ENCODE data around the gene ROR1.

Gene ROR1

GRCh38 chr1:64147759-64148158 lies 373.9 kb downstream of the ROR1 start:
- no peak for DNase-seq (ENCODE audit: low read depth)

DNA sequence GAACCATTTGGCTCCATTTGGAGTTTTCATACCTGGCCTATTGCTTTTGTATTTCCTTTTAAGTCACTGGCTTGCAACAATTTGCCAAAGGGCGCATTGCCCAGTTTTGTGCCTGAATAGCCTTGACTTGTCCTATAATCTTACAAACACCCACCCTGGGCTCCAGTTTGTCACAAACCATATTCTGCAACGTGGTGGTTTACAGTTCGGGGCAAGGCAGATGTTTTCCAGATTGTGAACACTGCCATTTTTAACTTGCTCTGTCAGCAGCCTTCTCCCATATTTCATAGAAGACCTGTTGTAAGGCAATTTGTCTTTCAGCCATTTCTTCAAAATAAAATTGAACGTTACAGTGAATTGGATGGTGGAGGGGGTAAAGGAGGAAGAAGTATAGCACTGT lies 376.4 kb downstream of the ROR1 start:
- DNase-seq (ENCODE audit: low read depth): no peak

DNA sequence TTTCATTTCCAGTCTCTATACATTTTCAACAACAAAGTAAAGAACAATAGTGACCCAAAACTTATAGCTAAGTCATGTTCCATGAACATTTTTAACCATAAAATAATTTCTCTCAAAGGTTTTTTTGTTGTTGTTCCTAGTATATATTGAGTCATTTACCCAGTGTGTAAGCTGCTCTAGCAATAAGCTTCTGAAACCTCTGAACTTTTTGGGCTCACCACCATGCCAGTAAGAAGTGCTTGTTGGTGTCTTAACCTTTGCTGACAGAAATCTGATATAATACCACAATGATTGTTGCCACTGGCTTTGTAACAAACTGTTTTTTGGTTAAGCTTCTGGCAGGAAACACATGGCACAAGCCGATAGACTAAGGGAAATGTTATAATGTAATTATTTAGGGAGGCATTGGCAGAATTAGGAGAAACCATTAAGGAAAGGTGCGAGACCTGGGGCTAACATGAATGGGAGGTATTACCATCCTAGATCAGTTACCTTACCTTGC lies 377.0 kb downstream of the ROR1 start:
- no peak for DNase-seq (ENCODE audit: low read depth)

GRCh38 chr1:64155278-64155677 lies 381.5 kb downstream of the ROR1 start:
- DNase-seq (ENCODE audit: low read depth): no peak

- DNase-seq (ENCODE audit: low read depth): no peak
Observed at GRCh38 chr1:64161357-64161941, 387.6 kb downstream of the ROR1 start.

- DNase-seq (ENCODE audit: low read depth): no peak
Observed at GRCh38 chr1:64162151-64162550, 388.3 kb downstream of the ROR1 start.

GRCh38 chr1:64162804-64163203 lies 389.0 kb downstream of the ROR1 start:
- no peak for DNase-seq (ENCODE audit: low read depth)

- no peak for DNase-seq (ENCODE audit: low read depth)
Observed at GRCh38 chr1:64163431-64163830, 389.6 kb downstream of the ROR1 start.

GRCh38 chr1:64163970-64164369 lies 390.2 kb downstream of the ROR1 start:
- DNase-seq (ENCODE audit: low read depth): no peak

GRCh38 chr1:64166629-64167028 lies 392.8 kb downstream of the ROR1 start:
- no peak for DNase-seq (ENCODE audit: low read depth)

- no peak for DNase-seq (ENCODE audit: low read depth)
Observed at GRCh38 chr1:64167176-64167575, 393.4 kb downstream of the ROR1 start.

GRCh38 chr1:64171246-64171645 lies 397.4 kb downstream of the ROR1 start:
- no peak for DNase-seq (ENCODE audit: low read depth)

- DNase-seq (ENCODE audit: low read depth): no peak
Observed at GRCh38 chr1:64171797-64172281, 398.0 kb downstream of the ROR1 start.

- no peak for DNase-seq (ENCODE audit: low read depth)
Observed at GRCh38 chr1:64172458-64172983, 398.7 kb downstream of the ROR1 start.

- no peak for DNase-seq (ENCODE audit: low read depth)
Observed at GRCh38 chr1:64173336-64173940, 399.6 kb downstream of the ROR1 start.

DNA sequence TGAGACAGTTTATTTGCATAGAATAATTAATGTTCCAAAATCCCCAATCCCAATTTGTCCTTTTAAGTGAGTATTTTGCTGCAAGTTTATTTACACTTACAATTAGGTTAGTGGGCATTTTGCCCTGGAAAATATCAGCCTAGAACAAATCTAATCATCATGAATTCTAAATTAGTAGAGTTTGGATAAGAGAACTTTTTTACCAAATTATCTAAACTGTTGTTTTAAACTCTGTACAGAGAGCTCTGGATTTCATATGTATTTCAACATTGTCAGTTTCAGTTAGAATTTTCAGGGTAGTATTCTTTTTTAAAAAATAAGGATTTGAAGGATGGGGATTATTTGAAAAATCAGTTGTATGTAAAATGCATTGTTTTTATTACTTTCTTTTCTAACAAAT lies 401.8 kb downstream of the ROR1 start:
- no peak for DNase-seq (ENCODE audit: low read depth)

DNA sequence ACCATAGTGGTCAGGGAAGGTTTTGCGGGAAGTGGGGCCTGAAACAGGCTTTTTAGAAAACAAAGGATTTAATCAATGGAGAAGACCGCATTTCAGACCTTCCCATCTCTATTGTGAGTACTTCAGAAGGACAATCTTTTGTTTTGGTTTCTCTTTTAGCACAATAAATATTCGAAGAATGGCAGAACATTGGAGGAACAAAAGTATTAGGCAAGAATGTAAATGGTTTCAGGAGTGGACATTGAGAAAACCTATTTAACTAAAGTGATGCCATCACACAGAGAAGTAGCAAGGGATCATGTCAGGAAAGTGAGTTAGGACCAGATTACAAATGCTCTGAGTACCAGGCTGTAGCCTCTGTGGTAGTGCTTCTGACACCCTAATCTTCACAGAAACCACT lies 402.8 kb downstream of the ROR1 start:
- DNase-seq (ENCODE audit: low read depth): no peak

GRCh38 chr1:64179588-64179987 lies 405.8 kb downstream of the ROR1 start:
- no peak for DNase-seq (ENCODE audit: low read depth)

- DNase-seq (ENCODE audit: low read depth): no peak
Observed at GRCh38 chr1:64182207-64182606, 408.4 kb downstream of the ROR1 start.

- no peak for DNase-seq (ENCODE audit: low read depth)
Observed at GRCh38 chr1:64183395-64184002, 409.7 kb downstream of the ROR1 start.

- DNase-seq (ENCODE audit: low read depth): no peak
Observed at GRCh38 chr1:64184003-64184440, 410.2 kb downstream of the ROR1 start.

- no peak for DNase-seq (ENCODE audit: low read depth)
Observed at GRCh38 chr1:64186138-64186897, 412.5 kb downstream of the ROR1 start.
